Breast epithelium (tissue), 4 donors: ENCODE data around the gene BABAM2. TPM values are rescaled to one million over a fixed set of nuclear protein-coding genes. Genes with fewer than 3 reads are reported as not detected.

ENCODE experiments used
- DNase-seq, 2 donors: peaks; one replicate each; pipeline ENCODE4 v3.0.0-alpha.2; 2019; ENCODE audit warnings: low spot score in 2 of 2
- H3K27ac ChIP-seq, 2 donors: fragments of 200-600 bp; sonication (generic) in 1 of 2; one replicate each; pipeline ENCODE4 v1.5.1; 2016 to 2019; ENCODE audit warnings: mild to moderate bottlenecking in 1 of 2
- H3K27me3 ChIP-seq, 2 donors: fragments of 200-600 bp; sonication (generic) in 1 of 2; one replicate each; pipeline versions ENCODE4 v1.5.1 to v1.6.0; 2017 to 2019; ENCODE audit warnings: control low read depth in 1 of 2, mild to moderate bottlenecking in 1 of 2
- H3K36me3 ChIP-seq: fragments of 200-600 bp; one replicate; pipeline ENCODE4 v1.5.1; 2019
- H3K4me1 ChIP-seq, 2 donors: fragments of 200-600 bp; sonication (generic); one replicate each; pipeline ENCODE4 v1.5.1; 2016 to 2019; ENCODE audit warnings: control low read depth in 1 of 2
- H3K4me3 ChIP-seq, 3 donors: fragments of 200-600 bp; sonication (generic); 1 replicate in 2 of 3; 2 replicates in 1 of 3; pipeline ENCODE4 v1.5.1; 2016 to 2019; ENCODE audit warnings: mild to moderate bottlenecking in 3 of 3, moderate library complexity in 2 of 3
- H3K9me3 ChIP-seq, 2 donors: fragments of 200-600 bp; sonication (generic) in 1 of 2; one replicate each; pipeline ENCODE4 v1.5.1; 2016 to 2019; ENCODE audit warnings: control low read depth in 1 of 2
- POLR2A ChIP-seq: fragments of 450-650 bp; IDR thresholded peaks from one replicate; pipeline ENCODE4 v1.6.1; 2016; ENCODE audit warnings: antibody characterized with exemption, mild to moderate bottlenecking, moderate library complexity
- POLR2AphosphoS5 ChIP-seq, 3 donors: sonication (generic); formaldehyde crosslinking; IDR thresholded peaks; one replicate each; pipeline ENCODE4 v1.6.1; 2017; ENCODE audit warnings: antibody characterized with exemption in 3 of 3
- intact Hi-C: fragments of 100-400 bp; cut with DNase I; formaldehyde crosslinking; loops from one replicate; pipeline ENCODE4 v1.15.1; 2023; ENCODE audit warnings: low total_unique reads
- total RNA-seq, 3 donors: library from RNA; depleted of rRNA; stranded (reverse); fragments of >200 nt; gene quantifications; one replicate each; pipeline ENCODE4 v1.1.0, GENCODE V29; 2016
- TF ChIP-seq, protein P1 (sequence below), 3 donors: fragments of 450-650 bp; IDR thresholded peaks; one replicate each; pipeline ENCODE4 v1.5.1; 2016 to 2017; ENCODE audit warnings: antibody characterized with exemption in 3 of 3, mild to moderate bottlenecking in 3 of 3, moderate library complexity in 3 of 3

The BABAM2 gene
- total RNA-seq, 3 donors from 2014 or later: 34.7 to 46.2 (median 37.4) TPM

DNA sequence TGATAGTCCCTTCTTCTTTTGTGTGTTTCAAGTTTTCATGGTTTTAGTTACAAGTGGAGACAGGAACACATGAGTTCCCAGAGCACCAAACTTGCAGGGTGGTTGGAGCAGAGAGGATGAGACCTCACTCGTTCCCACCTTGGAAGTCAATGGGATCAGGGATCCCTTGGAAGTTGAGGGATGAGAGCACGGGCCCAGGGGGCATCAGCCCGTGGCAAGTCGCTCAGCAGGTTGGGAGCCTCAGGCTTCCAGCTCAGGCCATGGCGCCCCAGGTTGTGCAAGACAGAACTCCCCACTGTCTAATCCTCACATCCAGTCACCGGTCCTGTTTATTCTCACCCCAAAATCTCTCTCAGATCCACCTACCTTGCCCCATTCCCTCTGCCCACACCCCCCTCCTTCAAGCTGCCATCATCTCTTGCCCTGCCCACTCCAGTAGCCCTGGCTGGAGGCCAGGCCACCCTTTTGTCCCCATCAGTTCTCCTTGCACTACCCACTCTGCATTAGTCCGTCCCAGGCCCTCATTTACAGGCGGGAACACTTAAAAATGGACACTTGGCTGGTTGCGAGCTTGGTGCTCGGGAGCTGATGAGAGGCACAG, 464.5 kb downstream of the BABAM2 start:
- Histone ChIP-seq H3K27me3 (no peaks in the 10 kb centered on the region), H3K9me3 (no peaks in the 10 kb centered on the region), H3K36me3 (no peaks in the 10 kb centered on the region), H3K4me1 (peaks cover 6 to 7% of the 10 kb centered on the region in 2 donors), H3K4me3 (no peak overlapping the region), H3K27ac (peak overlapping the region in 1 of 2 donors; percentile 86)
- no peak for DNase-seq
- intact Hi-C loops: no loop called here
- TF ChIP-seq POLR2AphosphoS5 (IDR thresholded peaks at IDR 0.05) (no peak), POLR2A (no peak)
- TF ChIP-seq, protein P1, sequence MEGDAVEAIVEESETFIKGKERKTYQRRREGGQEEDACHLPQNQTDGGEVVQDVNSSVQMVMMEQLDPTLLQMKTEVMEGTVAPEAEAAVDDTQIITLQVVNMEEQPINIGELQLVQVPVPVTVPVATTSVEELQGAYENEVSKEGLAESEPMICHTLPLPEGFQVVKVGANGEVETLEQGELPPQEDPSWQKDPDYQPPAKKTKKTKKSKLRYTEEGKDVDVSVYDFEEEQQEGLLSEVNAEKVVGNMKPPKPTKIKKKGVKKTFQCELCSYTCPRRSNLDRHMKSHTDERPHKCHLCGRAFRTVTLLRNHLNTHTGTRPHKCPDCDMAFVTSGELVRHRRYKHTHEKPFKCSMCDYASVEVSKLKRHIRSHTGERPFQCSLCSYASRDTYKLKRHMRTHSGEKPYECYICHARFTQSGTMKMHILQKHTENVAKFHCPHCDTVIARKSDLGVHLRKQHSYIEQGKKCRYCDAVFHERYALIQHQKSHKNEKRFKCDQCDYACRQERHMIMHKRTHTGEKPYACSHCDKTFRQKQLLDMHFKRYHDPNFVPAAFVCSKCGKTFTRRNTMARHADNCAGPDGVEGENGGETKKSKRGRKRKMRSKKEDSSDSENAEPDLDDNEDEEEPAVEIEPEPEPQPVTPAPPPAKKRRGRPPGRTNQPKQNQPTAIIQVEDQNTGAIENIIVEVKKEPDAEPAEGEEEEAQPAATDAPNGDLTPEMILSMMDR (IDR thresholded peaks at IDR 0.05): no peak

- Histone ChIP-seq H3K27me3 (no peaks in the 10 kb centered on the region), H3K9me3 (no peaks in the 10 kb centered on the region), H3K4me1 (peaks cover 6 to 7% of the 10 kb centered on the region in 2 donors), H3K4me3 (no peak overlapping the region), H3K27ac (peak overlapping the region; percentile 70 to 86), H3K36me3 (no peaks in the 10 kb centered on the region)
- intact Hi-C loops: loop anchor here (1.0 kb wide), 1 partner anchor 45 kb away; no protein-coding TSS in a partner anchor
- TF ChIP-seq, protein P1 (IDR thresholded peaks at IDR 0.05): no peak
- TF ChIP-seq POLR2A: no peak
- TF ChIP-seq POLR2AphosphoS5 (IDR thresholded peaks at IDR 0.05): no peak
- no peak for DNase-seq
These were observed 465.1 kb downstream of the BABAM2 start for GRCh38 chr2:28355521-28356094.

- Histone ChIP-seq H3K27me3 (no peaks in the 10 kb centered on the region), H3K4me1 (peaks cover 6 to 7% of the 10 kb centered on the region in 2 donors), H3K27ac (peak overlapping the region; percentile 70 to 86), H3K9me3 (no peaks in the 10 kb centered on the region), H3K36me3 (no peaks in the 10 kb centered on the region), H3K4me3 (peak overlapping the region in 1 of 3 donors; percentile 14)
- DNase-seq: peak; percentile 67 to 79
- TF ChIP-seq, protein P1 (IDR thresholded peaks at IDR 0.05): no peak
- peak in 2 of 3 donors; percentile 42 to 70 for TF ChIP-seq POLR2AphosphoS5 (IDR thresholded peaks at IDR 0.05)
- intact Hi-C loops: loop anchor here (1.0 kb wide), 1 partner anchor 46 kb away; no protein-coding TSS in a partner anchor
These were observed 465.8 kb downstream of the BABAM2 start for GRCh38 chr2:28356095-28356911.

DNA sequence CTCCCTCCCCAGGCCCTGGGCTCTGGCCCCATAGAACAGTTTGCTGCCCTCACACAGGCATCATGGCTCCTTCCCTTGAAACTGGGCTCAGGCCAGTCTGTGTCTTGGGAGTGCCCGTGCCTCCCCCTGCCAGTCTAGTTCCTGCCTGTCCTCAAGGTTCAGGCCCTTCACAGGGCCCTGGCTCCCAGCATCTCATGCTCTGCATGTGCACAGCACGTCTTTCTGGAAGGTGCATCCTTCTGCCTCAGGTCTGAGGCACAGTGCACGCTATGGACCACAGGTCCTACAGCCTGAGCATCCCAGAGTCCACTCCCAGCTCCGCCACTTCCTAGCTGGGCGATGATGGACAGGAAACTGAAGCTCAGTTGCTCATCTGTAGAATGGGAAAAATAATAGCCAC, 466.5 kb downstream of the BABAM2 start:
- TF ChIP-seq POLR2AphosphoS5 (IDR thresholded peaks at IDR 0.05): no peak
- TF ChIP-seq, protein P1 (IDR thresholded peaks at IDR 0.05): no peak
- TF ChIP-seq POLR2A: no peak
- Histone ChIP-seq H3K4me3 (no peak overlapping the region), H3K9me3 (no peaks in the 10 kb centered on the region), H3K27me3 (no peaks in the 10 kb centered on the region), H3K27ac (peak overlapping the region in 1 of 2 donors; percentile 86), H3K4me1 (peaks cover 6 to 7% of the 10 kb centered on the region in 2 donors), H3K36me3 (no peaks in the 10 kb centered on the region)
- no peak for DNase-seq
- intact Hi-C loops: no loop called here
